HepG2 (cell line): ENCODE results near the gene SEL1L2. TPM values are rescaled to one million over a fixed set of nuclear protein-coding genes. Genes with fewer than 3 reads are reported as not detected.

Experiments
- ATAC-seq: fragments of 200-7000 bp; cut with Tn5 transposase; 3 replicates; pipeline ENCODE4 v1.9.1; 2020; ENCODE audit warnings: mild to moderate bottlenecking, moderate library complexity
- BruUV-seq: library from RNA; stranded (reverse); fragments of 400-500 nt; replicated peaks from 2 replicates; lab custom pipeline; 2021; lab: Mats Ljungman, UMichigan
- CTCF ChIA-PET: fragments of 300-600 bp; formaldehyde crosslinking; extraction: SDS; loops from one replicate; lab custom pipeline; 2021; ENCODE audit warnings: low total read pairs, inconsistent platforms, low intra/inter-chr PET ratio; lab: Yijun Ruan, JAX
- POLR2A ChIA-PET: fragments of 350-600 bp; sonication (Branson Sonifier 250); formaldehyde crosslinking; loops from one replicate; lab custom pipeline; 2020; ENCODE audit warnings: antibody characterized with exemption, inconsistent platforms; lab: Yijun Ruan, JAX
- DNase-seq: peaks from one replicate; pipeline ENCODE4 v3.0.0-alpha.2; 2015; ENCODE audit warnings: low spot score
- FAIRE-seq: peaks from 3 replicates; lab custom pipeline; 2011; peaks lifted over from hg19 to GRCh38; lab: Jason Lieb, UNC
- H2AFZ ChIP-seq: one replicate; pipeline ENCODE4 v1.6.1; 2011; ENCODE audit warnings: low read length, inconsistent platforms
- H3K27ac ChIP-seq: fragments of 300-600 bp; 3 replicates; pipeline ENCODE4 v1.8.0; 2011; ENCODE audit warnings: mixed run types, mild to moderate bottlenecking, mixed read lengths, low read length, inconsistent platforms; ENCODE audit not compliant: insufficient read depth; ENCODE audit errors: extremely low read length
- H3K27me3 ChIP-seq, 2 experiments: fragments of 200-600 bp in 1 of 2; 2 replicates in 1 of 2; 3 replicates in 1 of 2; pipeline versions ENCODE4 v1.6.0 to v1.8.0; 2011; ENCODE audit warnings: low read length in 2 of 2, mild to moderate bottlenecking in 2 of 2, moderate library complexity in 2 of 2, inconsistent platforms in 1 of 2; ENCODE audit not compliant: insufficient read depth in 2 of 2, control insufficient read depth in 1 of 2
- H3K36me3 ChIP-seq, 2 experiments: fragments of 200-600 bp in 1 of 2; replicated peaks in 1 of 2; 2 replicates in 1 of 2; 3 replicates in 1 of 2; pipeline versions ENCODE4 v1.5.1 to v1.8.0; 2011; ENCODE audit warnings: low read length in 2 of 2, inconsistent platforms in 1 of 2; ENCODE audit not compliant: insufficient read depth in 2 of 2, control insufficient read depth in 1 of 2
- H3K4me1 ChIP-seq: 2 replicates; pipeline ENCODE4 v1.5.1; 2012; ENCODE audit warnings: low read length, inconsistent platforms; ENCODE audit not compliant: insufficient read depth
- H3K4me2 ChIP-seq: 2 replicates; pipeline ENCODE4 v1.6.0; 2011; ENCODE audit warnings: low read depth, low read length, inconsistent platforms
- H3K4me3 ChIP-seq, 3 experiments: fragments of 200-600 bp in 1 of 3; sonication (generic), shearing (Covaris generic) in 1 of 3; replicated peaks in 1 of 3; 2 replicates each; pipeline ENCODE4 v1.5.1; 2011 to 2016; ENCODE audit warnings: low read length in 3 of 3, inconsistent platforms in 2 of 3, low read depth in 2 of 3, mild to moderate bottlenecking in 2 of 3, control low read depth in 1 of 3, mixed read lengths in 1 of 3; ENCODE audit not compliant: insufficient read depth in 1 of 3
- H3K79me2 ChIP-seq: one replicate; pipeline ENCODE4 v1.6.1; 2011; ENCODE audit warnings: low read length, inconsistent platforms; ENCODE audit not compliant: insufficient read depth
- H3K9ac ChIP-seq: 2 replicates; pipeline ENCODE4 v1.6.0; 2011; ENCODE audit warnings: mild to moderate bottlenecking, low read depth, low read length, inconsistent platforms; ENCODE audit not compliant: insufficient read depth
- H3K9me3 ChIP-seq: 2 replicates; pipeline ENCODE4 v1.5.1; 2012; ENCODE audit warnings: mild to moderate bottlenecking, low read length
- H4K20me1 ChIP-seq: 2 replicates; pipeline ENCODE4 v1.6.0; 2011; ENCODE audit warnings: inconsistent platforms, mild to moderate bottlenecking, low read length, moderate library complexity; ENCODE audit not compliant: insufficient read depth
- BHLHE40 ChIP-seq: IDR thresholded peaks from 2 replicates; pipeline ENCODE4 v1.6.1; 2011; ENCODE audit warnings: low read length, improper control_type of control experiment
- DPF2 ChIP-seq: sonication (generic); formaldehyde crosslinking; IDR thresholded peaks from 2 replicates; pipeline ENCODE4 v1.4.0; 2020; ENCODE audit warnings: mild to moderate bottlenecking, low read depth, missing genetic modification reagents, borderline replicate concordance
- PHF8 ChIP-seq: sonication (generic); formaldehyde crosslinking; IDR thresholded peaks from 2 replicates; pipeline ENCODE4 v1.5.0; 2020; ENCODE audit warnings: missing genetic modification reagents
- PLRG1 ChIP-seq: fragments of 450-650 bp; conservative IDR thresholded peaks from 2 replicates; pipeline ENCODE4 v1.6.1; 2016
- POGZ ChIP-seq: sonication (generic); formaldehyde crosslinking; IDR thresholded peaks from 2 replicates; pipeline ENCODE4 v1.4.0; 2020; ENCODE audit warnings: mild to moderate bottlenecking, missing genetic modification reagents
- SP1 ChIP-seq, 2 experiments: fragments of 450-650 bp in 1 of 2; sonication (generic) in 1 of 2; formaldehyde crosslinking in 1 of 2; IDR thresholded peaks; 2 replicates each; pipeline versions ENCODE4 v1.4.0 to v1.6.1; 2016 to 2020; ENCODE audit warnings: missing genetic modification reagents in 1 of 2
- SP2 ChIP-seq: sonication (generic); formaldehyde crosslinking; IDR thresholded peaks from 2 replicates; pipeline ENCODE4 v1.5.1; 2020; ENCODE audit warnings: mild to moderate bottlenecking, missing genetic modification reagents
- ZNF335 ChIP-seq: sonication (generic); formaldehyde crosslinking; IDR thresholded peaks from 2 replicates; pipeline ENCODE4 v1.4.0; 2020; ENCODE audit warnings: missing genetic modification reagents
- ZNF510 ChIP-seq: sonication (generic); formaldehyde crosslinking; IDR thresholded peaks from 2 replicates; pipeline ENCODE4 v1.4.0; 2020; ENCODE audit warnings: low read depth, mild to moderate bottlenecking, missing genetic modification reagents
- WGBS: methylation state at CpG from one replicate; pipeline ENCODE4 v1.1.6; 2017; ENCODE audit warnings: low lambda C conversion rate; 5-methylcytosine and 5-hydroxymethylcytosine counted together
- in situ Hi-C: cut with HindIII; loops from 2 replicates; pipeline ENCODE4 v1.10.0; 2017; ENCODE audit warnings: low pct_unique_long_range_greater_than_20kb; ENCODE audit not compliant: extremely low pct_ligation_motif_present
- intact Hi-C: fragments of 100-400 bp; cut with micrococcal nuclease; formaldehyde crosslinking; loops from one replicate; pipeline ENCODE4 v1.10.0; 2022; ENCODE audit not compliant: unreplicated experiment
- polyA plus RNA-seq, 8 experiments: library from polyadenylated mRNA; depleted of rRNA in 3 of 8; stranded (reverse) in 7 of 8; unstranded in 1 of 8; fragments of >200 nt; fragmentation: Illumina TruSeq in 4 of 8; extraction: Trizol in 4 of 8; gene quantifications; 2 replicates each; pipeline versions ENCODE4 v1.2.1 to v1.2.3, GENCODE V29; 2011 to 2016; ENCODE audit warnings: low read depth in 4 of 8, missing spikeins in 1 of 8, mixed read lengths in 1 of 8; ENCODE audit not compliant: insufficient read depth in 1 of 8
- total RNA-seq, 5 experiments: library from RNA; depleted of rRNA; stranded (reverse); fragments of >200 nt; fragmentation: Illumina TruSeq; extraction: Trizol; gene quantifications; 2 replicates each; pipeline ENCODE4 v1.2.3, GENCODE V29; 2016; ENCODE audit warnings: low read depth in 1 of 5
- TF ChIP-seq, protein P1 (sequence below): sonication (generic); formaldehyde crosslinking; conservative IDR thresholded peaks from 2 replicates; pipeline ENCODE4 v1.8.0; 2022; ENCODE audit warnings: low read depth, missing genetic modification reagents
- TF ChIP-seq, protein P2 (sequence below): sonication (generic); formaldehyde crosslinking; IDR thresholded peaks from 2 replicates; pipeline ENCODE4 v1.5.1; 2020; ENCODE audit warnings: mild to moderate bottlenecking, moderate library complexity, missing genetic modification reagents

The SEL1L2 gene
- total and polyA plus RNA-seq, 2 of the 13 experiments (the other 11 are each of a cell fraction or from before 2014, with no cell fraction given): not detected

DNA sequence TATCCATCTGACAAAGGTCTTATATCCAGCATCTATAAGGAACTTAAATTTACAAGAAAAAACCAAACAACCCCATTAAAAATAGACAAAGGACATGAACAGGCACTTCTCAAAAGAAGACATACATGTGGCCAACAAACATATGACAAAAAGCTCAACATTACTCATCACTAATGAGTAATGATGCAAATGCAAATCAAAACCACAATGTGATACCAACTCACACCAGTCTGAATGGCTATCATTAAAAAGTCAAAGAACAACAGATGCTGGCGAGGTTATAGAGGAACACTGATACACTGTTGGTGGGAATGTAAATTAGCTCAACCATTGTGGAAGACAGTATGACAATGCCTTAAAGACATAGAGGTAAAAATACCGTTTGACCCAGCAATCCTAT is 18.8 kb upstream of the SEL1L2 start:
- TF ChIP-seq PHF8 (CRISPR knock-in tag): no peak
- TF ChIP-seq POGZ (CRISPR knock-in tag): no peak
- TF ChIP-seq BHLHE40: no peak
- TF ChIP-seq SP2 (CRISPR knock-in tag): no peak
- no peak for TF ChIP-seq DPF2
- TF ChIP-seq, protein P1, sequence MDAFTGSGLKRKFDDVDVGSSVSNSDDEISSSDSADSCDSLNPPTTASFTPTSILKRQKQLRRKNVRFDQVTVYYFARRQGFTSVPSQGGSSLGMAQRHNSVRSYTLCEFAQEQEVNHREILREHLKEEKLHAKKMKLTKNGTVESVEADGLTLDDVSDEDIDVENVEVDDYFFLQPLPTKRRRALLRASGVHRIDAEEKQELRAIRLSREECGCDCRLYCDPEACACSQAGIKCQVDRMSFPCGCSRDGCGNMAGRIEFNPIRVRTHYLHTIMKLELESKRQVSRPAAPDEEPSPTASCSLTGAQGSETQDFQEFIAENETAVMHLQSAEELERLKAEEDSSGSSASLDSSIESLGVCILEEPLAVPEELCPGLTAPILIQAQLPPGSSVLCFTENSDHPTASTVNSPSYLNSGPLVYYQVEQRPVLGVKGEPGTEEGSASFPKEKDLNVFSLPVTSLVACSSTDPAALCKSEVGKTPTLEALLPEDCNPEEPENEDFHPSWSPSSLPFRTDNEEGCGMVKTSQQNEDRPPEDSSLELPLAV: no peak
- no peak for TF ChIP-seq ZNF510 (CRISPR knock-in tag)
- no peak for TF ChIP-seq ZNF335 (CRISPR knock-in tag)
- TF ChIP-seq PLRG1: no peak
- no peak for TF ChIP-seq SP1 (IDR thresholded peaks at IDR 0.05)
- TF ChIP-seq SP1 (CRISPR knock-in tag; IDR thresholded peaks at IDR 0.05): no peak
- TF ChIP-seq, protein P2, sequence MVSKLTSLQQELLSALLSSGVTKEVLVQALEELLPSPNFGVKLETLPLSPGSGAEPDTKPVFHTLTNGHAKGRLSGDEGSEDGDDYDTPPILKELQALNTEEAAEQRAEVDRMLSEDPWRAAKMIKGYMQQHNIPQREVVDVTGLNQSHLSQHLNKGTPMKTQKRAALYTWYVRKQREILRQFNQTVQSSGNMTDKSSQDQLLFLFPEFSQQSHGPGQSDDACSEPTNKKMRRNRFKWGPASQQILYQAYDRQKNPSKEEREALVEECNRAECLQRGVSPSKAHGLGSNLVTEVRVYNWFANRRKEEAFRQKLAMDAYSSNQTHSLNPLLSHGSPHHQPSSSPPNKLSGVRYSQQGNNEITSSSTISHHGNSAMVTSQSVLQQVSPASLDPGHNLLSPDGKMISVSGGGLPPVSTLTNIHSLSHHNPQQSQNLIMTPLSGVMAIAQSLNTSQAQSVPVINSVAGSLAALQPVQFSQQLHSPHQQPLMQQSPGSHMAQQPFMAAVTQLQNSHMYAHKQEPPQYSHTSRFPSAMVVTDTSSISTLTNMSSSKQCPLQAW: no peak
- no peak for ATAC-seq
- DNase-seq: no peak
- H3K9me3 ChIP-seq: no peaks in the 10 kb centered on the region
- no peaks in the 10 kb centered on the region for H3K27me3 ChIP-seq
- ChIA-PET CTCF (no interaction called here), POLR2A (no interaction called here)
- H3K4me2 ChIP-seq: no peak overlapping the region
- no TSS peak for BruUV-seq
- H3K79me2 ChIP-seq: no peaks in the 10 kb centered on the region
- no peak overlapping the region for H3K9ac ChIP-seq
- 17% methylated on average over 2 of the region's 2 CpGs for WGBS
- H3K4me3 ChIP-seq: no peak overlapping the region
- no peak overlapping the region for H2AFZ ChIP-seq
- no peaks in the 10 kb centered on the region for H4K20me1 ChIP-seq
- no peak for FAIRE-seq
- no peaks in the 10 kb centered on the region for H3K36me3 ChIP-seq
- in situ Hi-C loops (no loop called here), intact Hi-C loops (no loop called here)
- no peak overlapping the region for H3K27ac ChIP-seq
- H3K4me1 ChIP-seq: no peaks in the 10 kb centered on the region
